Liver (tissue), 9 donors: ENCODE data around the gene ACTRT2. TPM values are rescaled to one million over a fixed set of nuclear protein-coding genes. Genes with fewer than 3 reads are reported as not detected.

ENCODE experiments used
- DNase-seq: peaks from one replicate; pipeline ENCODE4 v3.0.0-alpha.2; 2017; ENCODE audit warnings: low spot score
- H3K27ac ChIP-seq, 2 donors: one replicate each; pipeline ENCODE4 v1.7.0; 2013; ENCODE audit warnings: inconsistent platforms in 2 of 2, low read length in 2 of 2, control low read depth in 1 of 2, low read depth in 1 of 2, mild to moderate bottlenecking in 1 of 2
- H3K27me3 ChIP-seq, 4 donors: one replicate each; pipeline versions ENCODE4 v1.6.1 to v1.7.0; 2013; ENCODE audit warnings: low read length in 3 of 4, inconsistent platforms in 1 of 4, mild to moderate bottlenecking in 1 of 4, moderate library complexity in 1 of 4; ENCODE audit not compliant: control insufficient read depth in 4 of 4, insufficient read depth in 4 of 4
- H3K36me3 ChIP-seq, 4 donors: one replicate each; pipeline versions ENCODE4 v1.6.1 to v1.7.0; 2013; ENCODE audit warnings: low read length in 3 of 4, mild to moderate bottlenecking in 3 of 4, low read depth in 1 of 4, moderate library complexity in 1 of 4; ENCODE audit not compliant: control insufficient read depth in 4 of 4, insufficient read depth in 3 of 4
- H3K4me1 ChIP-seq, 4 donors: one replicate each; pipeline versions ENCODE4 v1.6.1 to v1.7.0; 2013; ENCODE audit warnings: low read length in 3 of 4, mild to moderate bottlenecking in 3 of 4, moderate library complexity in 1 of 4; ENCODE audit not compliant: control insufficient read depth in 4 of 4, insufficient read depth in 4 of 4
- H3K4me3 ChIP-seq, 3 donors: one replicate each; pipeline versions ENCODE4 v1.6.1 to v1.7.0; 2013; ENCODE audit warnings: low read length in 3 of 3, control low read depth in 1 of 3, low read depth in 1 of 3, mild to moderate bottlenecking in 1 of 3
- H3K9ac ChIP-seq, 2 donors: one replicate each; pipeline ENCODE4 v1.7.0; 2013; ENCODE audit warnings: low read length in 2 of 2, mild to moderate bottlenecking in 2 of 2, moderate library complexity in 2 of 2, control low read depth in 1 of 2, low read depth in 1 of 2
- H3K9me3 ChIP-seq, 4 donors: one replicate each; pipeline versions ENCODE4 v1.6.1 to v1.7.0; 2013; ENCODE audit warnings: low read length in 3 of 4; ENCODE audit not compliant: control insufficient read depth in 4 of 4
- ATF3 ChIP-seq: IDR thresholded peaks from 2 replicates; pipeline ENCODE4 v1.6.1; 2016; ENCODE audit warnings: antibody characterized with exemption
- CTCF ChIP-seq: fragments of 150-350 bp; IDR thresholded peaks from 2 replicates; pipeline ENCODE4 v1.5.1; 2017; ENCODE audit warnings: improper control_type of control experiment, low read depth, low read length; ENCODE audit not compliant: missing input control
- FOXA2 ChIP-seq: IDR thresholded peaks from 2 replicates; pipeline ENCODE4 v1.6.1; 2016; ENCODE audit warnings: antibody characterized with exemption
- HNF4A ChIP-seq, 2 donors: conservative IDR thresholded peaks; 2 replicates each; pipeline ENCODE4 v1.6.1; 2016; ENCODE audit warnings: antibody characterized with exemption in 2 of 2, mild to moderate bottlenecking in 2 of 2
- HNF4G ChIP-seq: IDR thresholded peaks from 2 replicates; pipeline ENCODE4 v1.6.1; 2016; ENCODE audit warnings: antibody characterized with exemption
- RAD21 ChIP-seq, 2 donors: IDR thresholded peaks; 2 replicates each; pipeline ENCODE4 v1.6.1; 2016; ENCODE audit warnings: antibody characterized with exemption in 2 of 2, mild to moderate bottlenecking in 2 of 2
- REST ChIP-seq: IDR thresholded peaks from 2 replicates; pipeline ENCODE4 v1.6.1; 2016; ENCODE audit warnings: antibody characterized with exemption, mild to moderate bottlenecking
- RXRA ChIP-seq, 2 donors: IDR thresholded peaks; 2 replicates each; pipeline ENCODE4 v1.6.1; 2017 to 2018; ENCODE audit warnings: antibody characterized with exemption in 2 of 2, mild to moderate bottlenecking in 1 of 2
- YY1 ChIP-seq: IDR thresholded peaks from 2 replicates; pipeline ENCODE4 v1.6.1; 2016; ENCODE audit warnings: antibody characterized with exemption, mild to moderate bottlenecking
- ZBTB33 ChIP-seq: IDR thresholded peaks from 2 replicates; pipeline ENCODE4 v1.6.1; 2016; ENCODE audit warnings: antibody characterized with exemption
- WGBS: extraction: QIAGEN DNeasy Blood & Tissue Kit; methylation state at CpG from one replicate; pipeline ENCODE4 v1.1.7; 2013; 5-methylcytosine and 5-hydroxymethylcytosine counted together
- polyA plus RNA-seq, 2 donors: library from polyadenylated mRNA; stranded (reverse) in 1 of 2; unstranded in 1 of 2; fragments of 200-250 nt in 1 of 2; fragments of >200 nt in 1 of 2; fragmentation: Nextera tagmentation in 1 of 2; extraction: Ambion mirVana in 1 of 2; gene quantifications; one replicate each; pipeline versions ENCODE4 v1.2.1 to v1.2.3, GENCODE V29; 2013 to 2015
- total RNA-seq, 2 donors: library from RNA; depleted of rRNA; stranded (reverse); fragments of >200 nt; gene quantifications; one replicate each; pipeline ENCODE4 v1.2.3, GENCODE V29; 2014
- donor health status: healthy.
- donor health status: healthy.
- donor health status: healthy.
- donor health status: healthy.
- donor health status: healthy.

Gene ACTRT2
- total and polyA plus RNA-seq, 4 donors, result not detected

GRCh38 chr1:3065797-3066196 lies 44.5 kb downstream of the ACTRT2 start:
- no peak for TF ChIP-seq FOXA2
- TF ChIP-seq HNF4G, result no peak
- no peak for TF ChIP-seq CTCF
- no peak for TF ChIP-seq REST
- TF ChIP-seq YY1, result no peak
- TF ChIP-seq ATF3, result no peak
- TF ChIP-seq HNF4A (conservative IDR thresholded peaks at IDR 0.05), result no peak
- TF ChIP-seq RXRA (IDR thresholded peaks at IDR 0.05), result no peak
- no peak for TF ChIP-seq ZBTB33
- DNase-seq, result no peak
- Histone ChIP-seq H3K9ac (no peak overlapping the region), H3K9me3 (no peaks in the 10 kb centered on the region), H3K4me3 (no peak overlapping the region), H3K27ac (no peak overlapping the region), H3K36me3 (no peaks in the 10 kb centered on the region), H3K27me3 (peaks cover 0 to 22% (median 7%) of the 10 kb centered on the region in 4 donors), H3K4me1 (peaks cover 8 to 23% (median 20%) of the 10 kb centered on the region in 4 donors)
- 68% methylated on average over 7 of the region's 7 CpGs for WGBS

GRCh38 chr1:3066250-3066711 lies 45.0 kb downstream of the ACTRT2 start:
- DNase-seq, result peak; percentile 51
- Histone ChIP-seq H3K9me3 (no peaks in the 10 kb centered on the region), H3K4me1 (peaks cover 10 to 27% (median 22%) of the 10 kb centered on the region in 4 donors), H3K9ac (no peak overlapping the region), H3K4me3 (no peak overlapping the region), H3K27me3 (peaks cover 0 to 26% (median 7%) of the 10 kb centered on the region in 4 donors), H3K36me3 (no peaks in the 10 kb centered on the region), H3K27ac (no peak overlapping the region)
- 26% methylated on average over 11 of the region's 11 CpGs for WGBS
- peak; percentile 87 to 90 for TF ChIP-seq RAD21 (IDR thresholded peaks at IDR 0.05)
- peak in 1 of 2 donors; percentile 16 for TF ChIP-seq RXRA (IDR thresholded peaks at IDR 0.05)
- TF ChIP-seq YY1, result no peak
- peak; percentile 68 for TF ChIP-seq CTCF
